Globus pallidus (tissue), 1 donor: Measurements from ENCODE around the gene ERBB4.

Experiments
- DNase-seq: peaks from one replicate; pipeline ENCODE4 v3.0.0-alpha.2; 2015; ENCODE audit warnings: low spot score

Gene ERBB4

DNA sequence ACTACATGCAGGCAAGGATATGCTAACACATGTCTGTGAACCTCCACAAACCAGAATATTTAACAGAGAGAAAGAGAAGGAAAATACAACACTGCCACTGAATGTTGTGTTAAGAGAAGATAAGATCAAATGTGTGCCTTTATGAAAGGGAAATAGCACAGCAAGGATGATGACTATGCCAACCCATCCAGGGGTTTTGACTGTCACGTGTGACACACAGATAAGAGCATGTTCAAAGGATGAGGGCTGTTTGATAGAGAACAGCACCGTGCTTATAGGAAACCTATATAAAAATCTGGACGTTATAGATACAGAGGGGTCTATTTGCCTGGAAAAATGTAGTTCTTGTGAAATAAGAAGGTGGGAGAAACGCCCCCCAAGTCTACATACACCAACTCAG lies 1070.4 kb downstream of the ERBB4 start:
- DNase-seq: no peak

DNA sequence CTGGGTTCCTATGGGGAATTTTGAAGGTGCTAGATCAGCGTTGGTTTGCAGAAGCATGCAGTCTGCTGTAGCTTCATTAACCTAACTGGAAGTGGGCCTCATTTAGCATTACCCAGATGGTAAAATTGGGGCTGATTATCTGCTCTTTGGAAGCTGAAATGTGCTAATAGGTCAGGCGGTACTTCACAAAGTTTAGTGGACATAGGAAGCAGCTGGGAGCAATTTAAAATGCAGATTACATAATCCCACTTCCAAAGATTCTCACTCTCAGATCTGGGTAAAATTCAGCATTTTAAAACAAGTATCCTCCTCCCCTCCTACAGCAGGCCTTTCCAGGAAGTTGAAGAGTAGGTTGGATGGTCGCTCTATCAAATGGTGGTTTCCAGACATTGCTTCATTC lies 1075.2 kb downstream of the ERBB4 start:
- DNase-seq: no peak

DNA sequence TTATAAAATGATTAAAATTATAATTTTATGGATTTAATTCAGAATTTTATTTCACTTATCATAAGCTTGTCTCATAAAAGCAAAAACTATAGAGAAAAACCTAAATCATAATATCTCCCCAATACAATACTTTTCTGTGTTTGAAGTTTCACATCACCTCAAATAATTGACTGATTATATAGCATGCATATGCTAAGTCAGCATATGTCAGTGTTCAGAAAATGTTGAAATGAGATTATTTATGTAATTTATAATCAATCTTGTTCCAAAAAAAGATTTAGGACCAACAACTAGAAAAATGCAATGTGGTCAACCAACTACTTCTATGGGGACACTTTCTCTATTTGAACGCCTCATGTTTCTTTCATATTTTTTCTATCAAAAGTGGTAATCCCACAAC lies 1079.6 kb downstream of the ERBB4 start:
- no peak for DNase-seq

DNA sequence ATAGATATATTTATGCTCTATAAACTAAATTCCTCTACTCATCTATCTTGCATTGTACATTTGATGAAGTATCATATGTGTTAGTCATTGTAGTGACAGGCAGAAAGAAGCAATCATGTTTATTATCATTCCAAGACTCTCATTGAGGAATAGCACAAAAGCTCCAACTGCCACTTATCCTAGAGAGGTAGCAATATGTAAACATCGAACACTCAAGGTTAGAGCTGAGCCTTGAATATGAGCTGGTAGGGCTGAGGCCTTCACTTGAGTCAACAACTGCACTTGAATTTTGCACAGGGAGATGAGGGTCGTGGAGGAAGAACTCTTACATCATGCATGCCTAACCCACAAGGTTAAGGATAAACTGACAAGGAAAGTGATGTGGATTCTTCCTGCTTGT lies 1081.3 kb downstream of the ERBB4 start:
- no peak for DNase-seq

DNA sequence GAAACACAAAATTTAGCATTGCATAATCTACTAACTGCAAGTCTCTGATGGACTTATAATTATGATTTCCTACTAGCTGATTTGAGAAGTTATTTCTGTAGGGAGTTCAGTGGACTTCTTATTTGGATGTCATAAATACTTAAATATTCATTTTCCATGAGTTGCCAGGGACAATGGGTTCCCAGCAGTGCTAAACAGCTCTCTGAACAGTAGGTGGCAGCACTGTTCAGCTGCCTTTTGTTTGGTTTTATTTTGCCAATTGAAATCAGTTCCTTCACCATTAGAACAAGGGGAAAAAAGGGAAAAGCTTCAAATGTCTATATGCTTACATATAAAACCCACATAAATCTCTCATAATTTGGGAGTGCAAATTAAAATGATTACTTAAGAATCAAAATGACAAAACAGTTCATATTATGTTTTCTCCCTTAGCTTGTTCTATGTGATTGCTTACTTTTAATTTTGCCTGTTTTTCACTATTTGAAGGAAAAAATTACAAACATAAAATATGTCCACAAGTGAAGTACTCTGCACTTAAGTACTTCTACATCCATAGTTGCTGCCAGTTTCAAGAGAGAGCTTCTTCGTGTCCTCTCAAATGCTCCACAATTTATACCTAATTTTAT lies 1083.3 kb downstream of the ERBB4 start:
- peak; percentile 72 for DNase-seq

DNA sequence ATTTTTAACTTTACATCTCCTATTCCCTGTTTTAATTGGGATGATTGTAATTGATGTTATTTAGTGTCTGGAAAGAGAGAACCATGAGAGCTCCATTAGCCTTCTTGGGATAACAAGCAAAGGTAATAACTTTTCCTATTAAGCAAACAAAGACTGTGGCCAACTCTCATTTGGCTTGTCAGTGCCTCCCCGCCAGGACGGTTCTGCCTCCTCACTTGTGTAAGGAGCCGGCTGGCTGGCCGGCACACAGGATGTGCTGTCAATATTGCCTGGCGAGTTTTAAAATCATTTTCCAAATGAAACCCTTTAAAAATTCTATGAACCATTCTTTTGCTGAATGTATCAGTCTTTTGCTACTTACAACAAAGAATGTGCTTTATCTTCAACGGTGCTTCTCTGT lies 1083.9 kb downstream of the ERBB4 start:
- peak; percentile 23 for DNase-seq

DNA sequence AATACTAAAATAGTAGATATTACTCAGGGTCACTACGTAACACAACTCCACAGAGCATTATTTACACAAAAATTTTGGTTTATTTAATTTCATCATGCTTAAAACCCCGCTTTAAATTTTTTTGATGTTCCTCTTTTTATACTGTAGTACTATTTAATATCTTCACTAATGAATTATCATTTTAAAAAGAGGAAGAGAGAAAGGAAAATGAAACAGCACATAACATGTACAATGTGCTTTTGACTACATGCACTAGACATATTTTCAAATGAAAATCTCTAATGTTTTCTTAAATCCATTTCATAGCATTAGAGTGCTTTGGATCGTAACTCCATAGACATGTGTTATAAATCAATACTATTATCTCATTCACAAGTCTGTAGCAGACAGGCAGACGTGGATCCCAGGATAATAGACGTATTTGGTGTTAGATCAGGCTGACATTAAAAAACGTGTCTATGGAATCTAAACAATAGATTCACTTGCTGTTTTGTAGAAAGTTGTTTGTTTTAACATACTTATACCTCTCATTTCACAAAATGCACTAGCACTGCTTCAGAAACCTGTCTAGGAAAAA lies 1085.2 kb downstream of the ERBB4 start:
- DNase-seq: no peak

DNA sequence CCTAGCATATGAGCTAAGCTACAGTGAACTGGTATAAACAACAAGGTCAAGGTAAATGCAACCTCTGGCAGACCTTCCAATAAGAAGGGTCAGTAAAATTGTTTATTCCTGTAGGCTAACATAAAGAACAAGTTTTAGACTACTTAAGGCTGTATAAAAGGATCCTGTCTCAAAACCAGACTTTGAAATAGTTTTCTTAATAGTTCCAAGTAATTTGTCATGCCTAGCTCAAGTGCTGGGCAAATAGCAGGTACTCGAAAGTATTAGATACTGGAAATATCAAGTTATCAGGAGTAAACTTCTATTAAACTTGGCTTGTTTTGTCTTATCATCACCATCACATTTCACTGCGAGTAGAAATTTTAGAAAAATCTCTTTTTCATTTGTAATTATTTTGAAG lies 1087.0 kb downstream of the ERBB4 start:
- no peak for DNase-seq

DNA sequence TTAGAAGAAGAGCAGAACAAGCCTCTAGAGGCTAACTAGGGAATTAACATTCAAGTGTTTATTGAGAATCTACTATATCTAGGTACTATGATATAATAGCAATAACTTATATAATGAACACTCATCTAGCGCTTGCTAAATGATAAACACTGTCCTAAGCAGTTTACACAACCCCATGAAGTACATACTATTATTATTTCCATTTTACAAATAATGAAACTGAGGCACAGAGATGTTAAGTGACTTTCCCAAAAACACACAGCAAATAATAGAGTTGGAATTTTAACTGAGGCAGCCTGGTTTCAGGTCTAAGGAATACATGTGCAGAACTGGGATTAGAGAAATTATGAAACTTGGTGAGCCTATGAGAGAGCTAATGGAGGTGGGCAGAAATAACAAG lies 1088.8 kb downstream of the ERBB4 start:
- no peak for DNase-seq

DNA sequence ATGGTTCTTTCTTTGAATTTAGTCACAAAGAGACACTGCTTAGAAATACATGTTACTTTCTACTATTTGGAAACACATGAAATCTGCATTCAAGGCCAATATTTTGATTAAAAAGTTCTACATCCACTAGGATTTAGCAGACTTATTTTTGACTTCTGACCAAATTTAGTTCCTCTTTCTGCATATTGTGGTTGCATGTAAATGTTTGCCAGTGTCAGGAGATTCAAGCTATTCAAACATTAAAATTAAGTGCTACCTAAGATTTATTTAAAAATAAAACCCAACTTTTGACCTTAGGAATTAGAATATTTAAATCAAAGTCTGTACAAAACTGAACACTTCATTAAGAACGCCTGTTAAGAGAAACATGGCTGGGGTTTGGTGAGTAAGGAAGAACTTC lies 1091.1 kb downstream of the ERBB4 start:
- no peak for DNase-seq

DNA sequence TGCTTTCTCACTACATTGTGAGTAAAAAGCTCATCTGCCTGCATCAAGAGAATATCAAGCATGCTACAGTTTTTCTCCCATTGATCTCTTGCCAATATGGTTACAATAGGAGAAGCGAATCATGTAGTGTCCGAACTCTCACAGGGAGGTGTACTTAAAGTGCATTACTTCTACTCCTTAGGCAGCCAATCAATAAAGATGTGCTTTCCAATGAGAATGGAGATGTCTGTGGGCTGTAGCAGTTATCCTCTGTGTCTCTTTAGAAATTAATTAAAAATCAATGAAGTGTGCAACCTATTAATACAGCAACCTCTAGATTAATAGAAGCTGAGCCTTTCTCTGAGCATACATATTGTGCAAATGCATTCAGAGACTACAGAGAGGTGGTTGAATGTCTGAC lies 1098.5 kb downstream of the ERBB4 start:
- DNase-seq: no peak

DNA sequence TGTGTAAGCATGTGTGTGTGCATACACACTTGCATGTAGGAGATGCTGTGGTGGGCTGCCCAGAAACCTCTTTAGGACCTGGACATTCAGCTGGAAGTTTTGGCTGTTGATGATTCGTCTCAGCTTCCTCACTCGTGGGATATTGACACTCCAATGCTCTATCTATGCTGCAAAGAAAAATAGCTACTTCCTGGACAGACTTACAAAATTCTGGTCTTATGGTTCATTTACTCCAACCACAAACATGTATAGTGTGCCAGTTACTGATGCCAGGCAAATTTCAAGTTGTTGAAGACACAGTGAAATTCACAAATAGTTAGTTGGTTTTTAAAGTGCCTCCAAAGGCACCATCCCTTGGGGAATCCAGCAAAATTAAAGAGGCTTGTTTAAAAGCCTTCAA lies 1099.6 kb downstream of the ERBB4 start:
- DNase-seq: no peak

DNA sequence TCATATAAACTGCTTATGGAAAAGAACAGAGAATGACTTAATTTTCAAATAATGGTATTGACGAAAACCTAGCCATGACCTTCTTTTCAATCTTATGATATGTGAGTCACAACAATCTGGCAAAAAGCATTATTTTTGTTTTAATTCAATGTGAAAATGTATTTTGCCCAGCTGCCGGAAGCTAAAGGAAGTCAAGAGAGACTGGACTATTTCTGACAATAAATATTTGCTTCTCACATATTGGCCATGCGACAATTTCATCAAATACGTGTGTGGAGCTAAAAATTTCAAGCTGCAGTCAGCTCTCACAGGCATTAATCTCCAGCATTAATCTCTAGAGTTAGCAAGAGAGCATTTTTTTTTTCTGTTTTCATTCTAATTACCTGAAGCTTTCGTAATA lies 1101.2 kb downstream of the ERBB4 start:
- DNase-seq: no peak

DNA sequence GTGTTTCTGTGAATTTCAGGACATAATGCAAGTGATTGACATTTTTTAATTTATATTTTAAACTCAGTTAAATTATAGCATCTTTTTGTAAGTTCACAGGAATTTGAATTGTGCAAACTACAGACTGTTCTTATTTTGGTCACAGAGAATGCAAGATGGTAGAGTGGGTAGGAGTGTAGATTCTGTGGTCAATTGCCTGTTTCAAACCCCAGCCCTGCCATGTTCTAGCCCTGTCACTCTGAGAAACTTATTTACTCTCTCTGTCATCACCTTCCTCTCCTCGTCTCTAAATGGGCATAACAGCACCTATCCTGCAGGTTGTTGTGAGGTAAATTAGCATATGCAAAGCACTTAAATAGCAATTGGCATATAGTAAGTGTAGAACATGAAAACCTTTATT lies 1102.4 kb downstream of the ERBB4 start:
- DNase-seq: no peak

DNA sequence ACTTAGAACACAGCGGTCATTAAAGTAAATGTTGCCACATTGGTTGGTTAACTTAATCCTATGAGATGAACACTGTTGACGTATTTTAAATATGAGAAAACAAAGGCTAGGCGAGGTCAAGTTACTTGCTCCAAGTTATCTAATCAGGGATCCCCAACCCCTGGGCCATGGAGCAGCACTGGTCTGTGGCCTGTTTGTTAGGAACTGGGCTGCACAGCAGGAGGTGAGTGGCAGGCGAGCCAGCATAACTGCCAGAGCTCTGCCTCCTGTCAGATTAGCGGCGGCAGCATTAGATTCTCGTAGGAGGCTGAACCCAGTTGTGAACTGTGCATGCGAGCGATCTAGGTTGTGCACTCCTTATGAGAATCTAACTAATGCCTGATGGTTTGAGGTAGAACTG lies 1103.3 kb downstream of the ERBB4 start:
- DNase-seq: no peak

DNA sequence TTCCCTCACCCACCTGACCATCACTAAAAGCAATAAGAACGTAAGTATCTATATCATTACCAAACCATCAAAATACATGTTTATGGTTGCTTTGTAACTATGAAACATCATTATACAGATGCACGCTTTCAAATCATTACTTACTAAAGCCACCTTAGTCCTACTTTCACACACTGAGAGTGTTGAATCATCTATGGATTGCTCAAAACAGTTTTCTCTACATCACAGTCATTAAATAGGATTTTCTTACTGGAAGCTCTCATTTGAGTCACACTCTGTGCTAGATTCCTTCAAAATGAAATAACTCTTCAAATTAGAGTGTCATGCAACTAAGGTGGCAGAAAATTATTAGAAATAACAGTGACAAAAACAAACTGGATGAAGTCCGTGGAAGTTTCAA lies 1103.8 kb downstream of the ERBB4 start:
- no peak for DNase-seq

DNA sequence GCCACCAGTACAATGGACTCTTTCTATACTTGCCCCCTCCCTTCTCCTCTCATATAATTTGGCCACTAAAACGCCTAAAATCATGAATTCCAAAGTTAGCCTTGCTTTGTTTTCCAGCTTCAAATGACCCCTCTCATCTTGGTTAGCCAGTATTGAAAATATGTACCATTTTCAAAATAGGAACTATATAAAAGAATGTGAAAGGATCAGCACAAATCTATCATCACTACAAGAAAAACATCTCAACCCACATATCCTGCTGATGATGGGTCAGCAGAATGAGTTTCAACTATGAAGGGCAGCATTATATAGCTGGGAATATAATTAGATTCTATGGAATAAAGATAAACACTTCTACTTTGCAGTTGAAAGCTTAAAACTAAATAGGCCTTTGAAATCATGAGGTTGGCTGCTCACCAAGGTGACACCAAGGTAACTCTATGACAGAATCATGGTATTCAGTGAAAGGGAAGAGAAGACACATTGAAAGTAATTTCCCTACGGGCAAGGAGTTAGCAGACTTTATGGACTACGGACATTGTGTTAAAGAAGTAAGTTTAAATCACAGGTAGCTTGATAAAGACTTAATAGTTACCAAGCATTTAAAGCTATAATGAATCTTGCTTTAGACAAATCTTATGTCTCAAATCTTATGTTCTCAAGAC lies 1109.2 kb downstream of the ERBB4 start:
- DNase-seq: no peak

DNA sequence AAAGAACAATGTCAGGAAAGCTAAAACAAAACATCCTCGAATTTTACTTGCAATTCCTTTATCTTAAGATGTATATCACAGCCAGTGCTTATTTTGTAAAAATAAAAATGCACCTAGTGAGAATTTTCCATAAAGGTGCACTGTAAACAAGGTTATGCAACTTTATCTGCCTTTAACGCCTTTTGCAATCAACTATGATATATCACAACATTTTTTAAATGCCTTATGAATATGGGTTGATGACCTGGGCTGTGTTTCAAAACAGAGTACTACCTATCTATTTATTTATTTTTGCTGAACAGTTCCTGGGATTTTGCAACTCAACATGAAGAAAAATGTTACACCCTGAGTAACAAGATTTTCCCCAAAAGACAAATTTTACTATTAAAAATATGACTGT lies 1112.4 kb downstream of the ERBB4 start:
- DNase-seq: no peak

DNA sequence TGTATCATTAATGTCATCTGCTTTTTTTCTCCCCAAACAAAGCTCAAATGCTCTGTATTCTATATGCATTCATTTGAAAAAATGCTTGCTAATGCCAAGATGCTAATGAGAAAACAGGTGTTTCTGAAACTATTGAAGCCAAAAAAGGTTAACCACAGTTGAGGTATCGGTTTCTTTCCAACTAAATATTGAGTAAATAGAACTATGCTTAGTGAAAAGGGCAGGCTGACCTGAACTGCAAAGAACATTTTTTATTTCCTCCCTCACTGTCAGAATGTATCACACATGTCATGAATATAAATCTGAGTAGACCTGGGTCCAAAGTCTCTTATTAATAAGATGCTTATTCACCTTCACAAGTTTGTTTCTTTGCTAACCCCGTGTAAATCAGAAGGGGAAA lies 1115.6 kb downstream of the ERBB4 start:
- DNase-seq: no peak

DNA sequence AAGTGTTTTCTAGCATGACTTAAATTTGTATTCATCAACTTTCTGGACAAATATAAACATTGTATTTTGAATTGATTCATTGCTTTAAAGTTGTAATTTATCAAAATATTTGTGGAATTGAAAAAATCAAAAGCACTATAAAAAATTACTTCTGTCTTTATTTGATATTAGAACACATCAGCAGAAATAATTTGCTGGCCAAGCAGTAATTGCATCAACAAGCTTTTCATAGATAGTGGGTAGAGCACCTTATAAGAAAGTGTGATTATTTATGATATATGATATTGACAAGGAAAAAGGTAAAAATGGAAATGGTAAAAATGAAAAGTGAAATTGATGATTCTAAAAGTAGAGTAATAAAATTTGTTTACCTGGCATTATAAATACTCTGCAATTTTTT lies 1121.1 kb downstream of the ERBB4 start:
- no peak for DNase-seq

DNA sequence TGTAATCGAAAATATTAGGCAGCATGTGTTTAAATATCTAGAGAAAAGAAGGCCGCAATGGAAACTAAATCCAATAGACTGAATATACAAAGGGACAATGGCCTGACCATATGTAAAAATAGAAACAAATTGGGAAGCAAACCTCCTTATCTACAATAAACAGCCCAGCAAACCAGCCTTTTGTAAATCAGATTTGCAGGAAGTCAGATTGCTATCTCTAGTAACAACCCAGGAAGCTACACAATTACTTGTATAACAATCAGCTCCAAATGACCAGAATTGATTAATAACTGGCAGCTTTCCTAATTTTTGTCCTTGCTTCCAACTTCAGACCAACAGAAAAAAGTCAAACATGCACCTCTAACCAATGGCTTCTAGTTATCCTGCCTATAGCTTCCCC lies 1122.2 kb downstream of the ERBB4 start:
- DNase-seq: no peak

DNA sequence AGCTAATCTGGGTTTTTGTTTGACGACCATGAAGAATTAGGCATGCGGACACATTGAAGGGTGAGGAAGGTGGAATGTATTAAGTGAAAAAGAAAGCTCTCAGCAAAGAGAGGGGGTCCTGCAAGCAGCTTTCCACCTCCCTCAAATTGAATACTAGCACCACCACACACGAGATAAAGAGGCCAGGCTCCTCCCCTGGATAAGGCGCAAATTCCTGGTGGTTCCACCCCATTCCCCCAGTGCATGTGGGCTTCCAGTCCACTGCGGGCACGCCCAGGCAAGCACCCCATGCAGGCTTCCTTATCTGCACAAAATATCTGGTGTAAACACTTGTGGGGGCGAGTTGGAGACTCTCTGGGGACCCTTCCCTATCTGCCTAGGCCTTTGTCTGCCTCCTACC lies 1124.9 kb downstream of the ERBB4 start:
- DNase-seq: no peak

DNA sequence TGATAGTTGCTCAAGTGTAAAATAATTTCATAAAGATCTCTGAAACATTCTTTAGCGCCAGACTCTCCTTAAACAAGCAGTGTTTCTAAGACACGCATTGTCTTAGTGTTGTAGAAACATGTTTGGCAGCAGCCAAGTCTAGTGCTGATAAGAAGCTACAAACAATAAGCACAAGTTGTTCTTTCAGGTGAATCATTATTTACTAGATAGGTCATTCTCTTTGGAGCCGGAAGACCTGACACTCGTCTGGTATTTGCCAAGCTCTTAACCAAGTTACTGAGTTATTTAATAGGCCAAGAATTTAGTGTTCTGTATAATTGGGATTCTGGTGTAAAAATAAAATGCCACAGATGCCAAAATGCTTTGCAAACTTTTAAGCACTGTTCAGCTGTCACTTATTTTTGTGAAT lies 1130.1 kb downstream of the ERBB4 start:
- no peak for DNase-seq

DNA sequence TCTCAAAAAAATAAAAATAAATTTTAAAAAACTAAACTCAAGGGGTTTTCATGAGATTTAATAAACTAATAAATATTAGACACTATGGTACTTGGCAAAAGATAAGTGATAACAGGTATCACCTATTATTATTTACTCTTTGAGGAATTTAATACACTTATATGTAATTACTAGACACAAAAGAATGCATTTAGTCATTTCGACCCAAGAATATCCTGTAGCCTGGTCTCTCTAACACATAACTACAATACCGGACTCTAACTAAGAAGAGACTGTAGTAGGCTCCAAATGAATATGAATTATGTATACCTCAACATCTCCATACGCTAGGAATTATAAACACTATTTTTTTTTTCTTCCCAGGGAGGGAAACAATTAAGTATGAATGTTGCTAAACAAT lies 1131.5 kb downstream of the ERBB4 start:
- DNase-seq: no peak
